HepG2 (cell line): ENCODE results near the gene MUL1. TPM values are rescaled to one million over a fixed set of nuclear protein-coding genes. Genes with fewer than 3 reads are reported as not detected.
A peak's percentile ranks its signal among the peaks of the same experiment; 100 is the strongest.

Experiments
- AGO2 ChIP-seq: fragments of 200-400 bp; formaldehyde crosslinking; optimal IDR thresholded peaks from 2 replicates; pipeline ENCODE3; 2017; ENCODE audit warnings: mild to moderate bottlenecking, low read depth, low read length, moderate library complexity
- BRD4 ChIP-seq: sonication (generic); formaldehyde crosslinking; IDR thresholded peaks from 2 replicates; pipeline ENCODE4 v1.4.0; 2020; ENCODE audit warnings: missing genetic modification reagents
- CREB1 ChIP-seq, 2 experiments: fragments of 450-650 bp in 1 of 2; IDR thresholded peaks; 2 replicates each; pipeline ENCODE4 v1.6.1; 2016 to 2017; ENCODE audit warnings: control low read depth in 1 of 2, mild to moderate bottlenecking in 1 of 2, missing compliant biosample characterization in 1 of 2, missing genetic modification characterization in 1 of 2
- HOXA3 ChIP-seq: sonication (generic); formaldehyde crosslinking; IDR thresholded peaks from 2 replicates; pipeline ENCODE4 v1.5.0; 2020; ENCODE audit warnings: missing genetic modification reagents
- MED1 ChIP-seq: sonication (generic); formaldehyde crosslinking; IDR thresholded peaks from 2 replicates; pipeline ENCODE4 v1.4.0; 2020; ENCODE audit warnings: missing genetic modification reagents
- MLLT10 ChIP-seq: sonication (generic); formaldehyde crosslinking; IDR thresholded peaks from 2 replicates; pipeline ENCODE4 v1.4.0; 2020; ENCODE audit warnings: missing genetic modification reagents
- MYC ChIP-seq: sonication (generic); formaldehyde crosslinking; IDR thresholded peaks from 2 replicates; pipeline ENCODE4 v1.9.0; 2021; ENCODE audit warnings: missing genetic modification reagents, borderline replicate concordance
- NFAT5 ChIP-seq: sonication (generic); formaldehyde crosslinking; IDR thresholded peaks from 2 replicates; pipeline ENCODE4 v1.4.0; 2020; ENCODE audit warnings: missing genetic modification reagents
- POLR2AphosphoS2 ChIP-seq: IDR thresholded peaks from 2 replicates; pipeline ENCODE4 v1.6.1; 2011; ENCODE audit warnings: low read depth, low read length, improper control_type of control experiment
- SOX13 ChIP-seq, 3 experiments: fragments of 450-650 bp in 1 of 3; sonication (generic) in 1 of 3; formaldehyde crosslinking in 1 of 3; IDR thresholded peaks in 2 of 3; conservative IDR thresholded peaks in 1 of 3; 2 replicates each; pipeline versions ENCODE4 v1.5.0 to v1.6.1; 2016 to 2020; ENCODE audit warnings: antibody characterized with exemption in 1 of 3, mild to moderate bottlenecking in 1 of 3, missing compliant biosample characterization in 1 of 3, missing genetic modification reagents in 1 of 3, moderate library complexity in 1 of 3
- SOX6 ChIP-seq, 2 experiments: fragments of 450-650 bp in 1 of 2; sonication (generic) in 1 of 2; formaldehyde crosslinking in 1 of 2; IDR thresholded peaks; 2 replicates each; pipeline versions ENCODE4 v1.4.0 to v1.6.1; 2017 to 2020; ENCODE audit warnings: antibody characterized with exemption in 1 of 2, mild to moderate bottlenecking in 1 of 2, missing genetic modification reagents in 1 of 2
- SRSF1 ChIP-seq: fragments of 200-400 bp; formaldehyde crosslinking; optimal IDR thresholded peaks from 2 replicates; pipeline ENCODE3; 2017; ENCODE audit warnings: mild to moderate bottlenecking, low read depth, low read length, moderate library complexity
- TFDP1 ChIP-seq: IDR thresholded peaks from 2 replicates; pipeline ENCODE4 v1.6.1; 2016; ENCODE audit warnings: missing compliant biosample characterization, missing genetic modification reagents, borderline replicate concordance
- ZBTB7A ChIP-seq: sonication (generic); formaldehyde crosslinking; IDR thresholded peaks from 2 replicates; pipeline ENCODE4 v1.8.0; 2022; ENCODE audit warnings: mild to moderate bottlenecking, missing genetic modification reagents
- ZC3H13 ChIP-seq: sonication (generic); formaldehyde crosslinking; IDR thresholded peaks from 2 replicates; pipeline ENCODE4 v1.8.1; 2023; ENCODE audit warnings: mild to moderate bottlenecking, missing genetic modification reagents, moderate library complexity
- ZKSCAN8 ChIP-seq: IDR thresholded peaks from 2 replicates; pipeline ENCODE4 v1.6.1; 2016; ENCODE audit warnings: borderline replicate concordance, missing genetic modification reagents, missing compliant biosample characterization
- ZNF557 ChIP-seq: sonication (generic); formaldehyde crosslinking; IDR thresholded peaks from 2 replicates; pipeline ENCODE4 v1.4.0; 2020; ENCODE audit warnings: missing genetic modification reagents
- ZNF766 ChIP-seq: sonication (generic); formaldehyde crosslinking; IDR thresholded peaks from 2 replicates; pipeline ENCODE4 v1.5.0; 2020; ENCODE audit warnings: missing genetic modification reagents, borderline replicate concordance
- ZNF891 ChIP-seq: sonication (generic); formaldehyde crosslinking; IDR thresholded peaks from 2 replicates; pipeline ENCODE4 v1.5.0; 2020; ENCODE audit warnings: mild to moderate bottlenecking, missing genetic modification reagents
- polyA plus RNA-seq, 8 experiments: library from polyadenylated mRNA; depleted of rRNA in 3 of 8; stranded (reverse) in 7 of 8; unstranded in 1 of 8; fragments of >200 nt; fragmentation: Illumina TruSeq in 4 of 8; extraction: Trizol in 4 of 8; gene quantifications; 2 replicates each; pipeline versions ENCODE4 v1.2.1 to v1.2.3, GENCODE V29; 2011 to 2016; ENCODE audit warnings: low read depth in 4 of 8, missing spikeins in 1 of 8, mixed read lengths in 1 of 8; ENCODE audit not compliant: insufficient read depth in 1 of 8
- total RNA-seq, 5 experiments: library from RNA; depleted of rRNA; stranded (reverse); fragments of >200 nt; fragmentation: Illumina TruSeq; extraction: Trizol; gene quantifications; 2 replicates each; pipeline ENCODE4 v1.2.3, GENCODE V29; 2016; ENCODE audit warnings: low read depth in 1 of 5

Gene MUL1
- total and polyA plus RNA-seq, 2 of the 13 experiments (the other 11 are each of a cell fraction or from before 2014, with no cell fraction given): 21.5 to 26.5 TPM

GRCh38 chr1:20481643-20482498 lies 26.1 kb downstream of the MUL1 start (continued):
- TF ChIP-seq CREB1 (IDR thresholded peaks at IDR 0.05) (no peak), CREB1 (CRISPR knock-in tag; IDR thresholded peaks at IDR 0.05) (0 out of 2 replicates have a peak, but pooled peaks have one; percentile 42), ZC3H13 (CRISPR knock-in tag) (peak; percentile 66; the same call in 1 of the 2 replicates), ZBTB7A (CRISPR knock-in tag) (peak; percentile 34; the same call in 1 of the 2 replicates), SRSF1 (peak; percentile 83), MLLT10 (CRISPR knock-in tag) (no peak), TFDP1 (no peak), MYC (CRISPR knock-in tag) (peak; percentile 20; the same call in 1 of the 2 replicates), ZKSCAN8 (CRISPR knock-in tag) (peak; percentile 18; the same call in 1 of the 2 replicates), SOX13 (IDR thresholded peaks at IDR 0.05) (no peak), SOX13 (CRISPR knock-in tag; conservative IDR thresholded peaks at IDR 0.05 in 1 of 2, IDR thresholded peaks at IDR 0.05 in 1 of 2) (peak in 1 of 2 experiments; percentile 12; a peak in 1 of 4 replicates), MED1 (CRISPR knock-in tag) (peak; percentile 35; the same call in 1 of the 2 replicates), AGO2 (peak; percentile 88), NFAT5 (CRISPR knock-in tag) (0 out of 2 replicates have a peak, but pooled peaks have one; percentile 45), POLR2AphosphoS2 (peak; percentile 9; the same call in 1 of the 2 replicates), ZNF766 (CRISPR knock-in tag) (peak; percentile 31; the same call in 1 of the 2 replicates), ZNF557 (CRISPR knock-in tag) (peak; percentile 28; the same call in 1 of the 2 replicates), ZNF891 (peak; percentile 71; the same call in 1 of the 2 replicates), SOX6 (IDR thresholded peaks at IDR 0.05) (no peak), SOX6 (CRISPR knock-in tag; IDR thresholded peaks at IDR 0.05) (0 out of 2 replicates have a peak, but pooled peaks have one; percentile 36), HOXA3 (CRISPR knock-in tag) (0 out of 2 replicates have a peak, but pooled peaks have one; percentile 28), BRD4 (0 out of 2 replicates have a peak, but pooled peaks have one; percentile 54)
